ENCODE results near the gene HTATSF1. TPM values are rescaled to one million over a fixed set of nuclear protein-coding genes. Genes with fewer than 3 reads are reported as not detected.

The HTATSF1 gene
- total and polyA plus RNA-seq, 2 donors (not counting 1 experiment from before 2014, with no cell fraction given) = 0.66 to 33.2 TPM

DNA sequence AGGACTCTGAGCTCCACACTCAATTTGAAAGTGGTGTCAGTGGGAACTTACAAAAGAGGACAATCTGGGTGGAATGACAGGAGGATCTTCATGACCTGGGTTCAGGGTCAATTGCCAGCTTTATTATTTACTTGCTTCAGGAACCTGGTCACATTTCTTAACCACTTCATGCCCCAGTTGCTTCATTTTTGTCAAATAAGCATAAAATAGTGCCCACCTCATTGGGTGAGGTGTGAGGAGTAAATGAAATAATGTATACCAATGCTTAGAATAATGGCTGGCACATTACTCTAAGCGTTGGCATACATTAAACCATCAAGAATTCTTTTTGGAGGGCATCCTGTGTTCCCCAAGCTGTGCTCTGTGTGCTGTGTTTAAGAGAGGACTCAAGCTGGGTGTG is 54.0 kb downstream of the HTATSF1 start:
- no peaks in the 10 kb centered on the region for H3K79me2 ChIP-seq (ENCODE audit: control insufficient read depth, insufficient read depth, low read length)
- no peak overlapping the region for H3K9ac ChIP-seq (ENCODE audit: insufficient read depth, low read length)
- no peaks in the 10 kb centered on the region for H3K4me1 ChIP-seq (ENCODE audit: control insufficient read depth, extremely low read depth, insufficient read depth, low read length)
- no peak for DNase-seq (ENCODE audit: low read depth in 2 of 2)
- H3K9me3 ChIP-seq (ENCODE audit: control insufficient read depth, insufficient read depth, low read depth, low read length) = no peaks in the 10 kb centered on the region
- no peak overlapping the region for H2AFZ ChIP-seq (ENCODE audit: low read length)
- no peak overlapping the region for H3K4me2 ChIP-seq (ENCODE audit: extremely low read depth, insufficient read depth, low read length)
- no peak for TF ChIP-seq EZH2 (IDR thresholded peaks at IDR 0.05; ENCODE audit: low read length, missing control alignments)
- TF ChIP-seq, protein P1, sequence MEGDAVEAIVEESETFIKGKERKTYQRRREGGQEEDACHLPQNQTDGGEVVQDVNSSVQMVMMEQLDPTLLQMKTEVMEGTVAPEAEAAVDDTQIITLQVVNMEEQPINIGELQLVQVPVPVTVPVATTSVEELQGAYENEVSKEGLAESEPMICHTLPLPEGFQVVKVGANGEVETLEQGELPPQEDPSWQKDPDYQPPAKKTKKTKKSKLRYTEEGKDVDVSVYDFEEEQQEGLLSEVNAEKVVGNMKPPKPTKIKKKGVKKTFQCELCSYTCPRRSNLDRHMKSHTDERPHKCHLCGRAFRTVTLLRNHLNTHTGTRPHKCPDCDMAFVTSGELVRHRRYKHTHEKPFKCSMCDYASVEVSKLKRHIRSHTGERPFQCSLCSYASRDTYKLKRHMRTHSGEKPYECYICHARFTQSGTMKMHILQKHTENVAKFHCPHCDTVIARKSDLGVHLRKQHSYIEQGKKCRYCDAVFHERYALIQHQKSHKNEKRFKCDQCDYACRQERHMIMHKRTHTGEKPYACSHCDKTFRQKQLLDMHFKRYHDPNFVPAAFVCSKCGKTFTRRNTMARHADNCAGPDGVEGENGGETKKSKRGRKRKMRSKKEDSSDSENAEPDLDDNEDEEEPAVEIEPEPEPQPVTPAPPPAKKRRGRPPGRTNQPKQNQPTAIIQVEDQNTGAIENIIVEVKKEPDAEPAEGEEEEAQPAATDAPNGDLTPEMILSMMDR (conservative IDR thresholded peaks at IDR 0.05 in 1 of 2, IDR thresholded peaks at IDR 0.05 in 1 of 2; ENCODE audit: low read depth in 1 of 2, low read length in 2 of 2) = no peak
- no peaks in the 10 kb centered on the region for H3K27me3 ChIP-seq (ENCODE audit: control insufficient read depth, insufficient read depth, low read length)
- no peak overlapping the region for H3K4me3 ChIP-seq (replicated peaks in 1 of 4; ENCODE audit: control extremely low read depth in 1 of 4, insufficient read depth in 1 of 4, low read depth in 3 of 4, low read length in 4 of 4)
- H4K20me1 ChIP-seq (ENCODE audit: control insufficient read depth, extremely low read depth, insufficient read depth, low read length) = no peaks in the 10 kb centered on the region
- no peaks in the 10 kb centered on the region for H3K36me3 ChIP-seq (ENCODE audit: control insufficient read depth, insufficient read depth, low read length)
- H3K27ac ChIP-seq (ENCODE audit: insufficient read depth, low read length) = no peak overlapping the region

DNA sequence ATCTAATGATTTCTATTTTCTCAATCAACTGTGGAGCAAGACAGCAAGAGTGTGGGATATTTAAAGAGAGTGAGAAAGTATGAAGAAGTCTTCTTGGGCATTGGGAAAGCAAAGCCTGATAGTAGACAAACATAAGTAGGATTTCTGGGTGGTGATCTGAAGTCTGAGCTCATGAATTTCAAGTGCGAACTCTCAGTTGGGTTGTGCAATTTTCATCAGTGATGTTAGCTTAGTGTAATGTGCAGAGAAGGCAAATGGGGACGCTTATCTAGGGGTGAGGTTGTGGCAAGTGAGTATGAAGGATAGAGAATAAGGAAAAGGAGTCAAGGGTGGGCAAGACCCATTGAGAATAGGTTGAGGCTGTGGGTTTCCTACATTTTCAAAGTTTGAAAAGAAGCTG is 58.3 kb downstream of the HTATSF1 start:
- Histone ChIP-seq H3K4me3 (replicated peaks in 1 of 4; ENCODE audit: control extremely low read depth in 1 of 4, insufficient read depth in 1 of 4, low read depth in 3 of 4, low read length in 4 of 4) (no peak overlapping the region), H3K4me1 (ENCODE audit: control insufficient read depth, extremely low read depth, insufficient read depth, low read length) (no peaks in the 10 kb centered on the region), H4K20me1 (ENCODE audit: control insufficient read depth, extremely low read depth, insufficient read depth, low read length) (no peaks in the 10 kb centered on the region), H3K9ac (ENCODE audit: insufficient read depth, low read length) (no peak overlapping the region), H3K79me2 (ENCODE audit: control insufficient read depth, insufficient read depth, low read length) (no peaks in the 10 kb centered on the region), H3K4me2 (ENCODE audit: extremely low read depth, insufficient read depth, low read length) (no peak overlapping the region), H2AFZ (ENCODE audit: low read length) (no peak overlapping the region), H3K36me3 (ENCODE audit: control insufficient read depth, insufficient read depth, low read length) (no peaks in the 10 kb centered on the region), H3K27ac (ENCODE audit: insufficient read depth, low read length) (no peak overlapping the region), H3K9me3 (ENCODE audit: control insufficient read depth, insufficient read depth, low read depth, low read length) (no peaks in the 10 kb centered on the region), H3K27me3 (ENCODE audit: control insufficient read depth, insufficient read depth, low read length) (no peaks in the 10 kb centered on the region)
- TF ChIP-seq EZH2 (IDR thresholded peaks at IDR 0.05; ENCODE audit: low read length, missing control alignments) = no peak
- TF ChIP-seq, protein P1 (conservative IDR thresholded peaks at IDR 0.05 in 1 of 2, IDR thresholded peaks at IDR 0.05 in 1 of 2; ENCODE audit: low read depth in 1 of 2, low read length in 2 of 2) = no peak
- DNase-seq (ENCODE audit: low read depth in 2 of 2) = peak in 1 of 2 donors; percentile 3

Other genes with a start within 250 kb of the HTATSF1 start
- gene MAP7D3, start 246.2 kb upstream of the HTATSF1 start, total RNA-seq = 19.0 and 20.5 TPM in 2 replicates
- gene MAP7D3, start 246.2 kb upstream of the HTATSF1 start, polyA plus RNA-seq = 18.4 and 30.7 TPM in 2 replicates
- gene ADGRG4, start 196.6 kb upstream of the HTATSF1 start, total RNA-seq = not detected in 2 replicates
- gene ADGRG4, start 196.6 kb upstream of the HTATSF1 start, polyA plus RNA-seq = 0.03 TPM in 1 of 2 replicates, not detected in the other
- gene BRS3, start 9.6 kb upstream of the HTATSF1 start, total RNA-seq = not detected in 2 replicates
- gene BRS3, start 9.6 kb upstream of the HTATSF1 start, polyA plus RNA-seq = not detected in 2 replicates
- gene VGLL1, start 34.6 kb downstream of the HTATSF1 start, total RNA-seq = not detected in 2 replicates
- gene VGLL1, start 34.6 kb downstream of the HTATSF1 start, polyA plus RNA-seq = not detected in 2 replicates
- gene CD40LG, start 150.6 kb downstream of the HTATSF1 start, total RNA-seq = not detected in 2 replicates
- not detected in 2 replicates for gene CD40LG, start 150.6 kb downstream of the HTATSF1 start, polyA plus RNA-seq

Data from fibroblast of lung (primary cell).